Activated CD4-positive, alpha-beta T cell treated with anti-CD3 and anti-CD28 coated beads for 36 hours (primary cell): Measurements from ENCODE around the gene MORN2. TPM values are rescaled to one million over a fixed set of nuclear protein-coding genes. Genes with fewer than 3 reads are reported as not detected.

Source experiments
- ATAC-seq: fragments of 200-7000 bp; cut with Tn5 transposase; one replicate; pipeline ENCODE4 v1.10.0; 2021; ENCODE audit warnings: mild to moderate bottlenecking, moderate library complexity
- CTCF ChIA-PET: fragments of 350-600 bp; sonication (Branson Sonifier 250); formaldehyde crosslinking; loops from one replicate; lab custom pipeline; 2021; ENCODE audit warnings: antibody characterized with exemption; lab: Charles Lee
- POLR2A ChIA-PET: fragments of 350-600 bp; sonication (Branson Sonifier 250); formaldehyde crosslinking; loops from one replicate; lab custom pipeline; 2021; ENCODE audit warnings: antibody characterized with exemption, inconsistent platforms; lab: Charles Lee
- DNase-seq: peaks from one replicate; pipeline ENCODE4 v3.0.0-alpha.2; 2020
- H3K27ac Mint-ChIP-seq: one replicate; pipeline ENCODE4 v1.8.0; 2021; ENCODE audit warnings: mixed read lengths
- H3K27me3 Mint-ChIP-seq: one replicate; pipeline ENCODE4 v1.8.0; 2021; ENCODE audit warnings: mixed read lengths
- H3K36me3 Mint-ChIP-seq: one replicate; pipeline ENCODE4 v1.8.0; 2021; ENCODE audit warnings: low read depth, mixed read lengths
- H3K4me1 Mint-ChIP-seq: one replicate; pipeline ENCODE4 v1.8.0; 2021; ENCODE audit warnings: mixed read lengths
- H3K4me3 Mint-ChIP-seq: one replicate; pipeline ENCODE4 v1.8.0; 2021; ENCODE audit warnings: mild to moderate bottlenecking, moderate library complexity, mixed read lengths
- H3K9me3 Mint-ChIP-seq: one replicate; pipeline ENCODE4 v1.8.0; 2021; ENCODE audit warnings: low read depth, mixed read lengths
- intact Hi-C, 2 experiments: fragments of 100-400 bp; cut with DNase I in 1 of 2; cut with micrococcal nuclease in 1 of 2; formaldehyde crosslinking; loops; one replicate each; pipeline versions ENCODE4 v1.14.2 to v1.15.1; 2022 to 2024; cut with DNase I, micrococcal nuclease
- total RNA-seq, 2 experiments: library from RNA; stranded (reverse); gene quantifications; one replicate each; pipeline ENCODE4 v1.2.3, GENCODE V29; 2021

Gene MORN2
- total RNA-seq, 2 experiments from 2014 or later, result 6.6 to 7.9 TPM

DNA sequence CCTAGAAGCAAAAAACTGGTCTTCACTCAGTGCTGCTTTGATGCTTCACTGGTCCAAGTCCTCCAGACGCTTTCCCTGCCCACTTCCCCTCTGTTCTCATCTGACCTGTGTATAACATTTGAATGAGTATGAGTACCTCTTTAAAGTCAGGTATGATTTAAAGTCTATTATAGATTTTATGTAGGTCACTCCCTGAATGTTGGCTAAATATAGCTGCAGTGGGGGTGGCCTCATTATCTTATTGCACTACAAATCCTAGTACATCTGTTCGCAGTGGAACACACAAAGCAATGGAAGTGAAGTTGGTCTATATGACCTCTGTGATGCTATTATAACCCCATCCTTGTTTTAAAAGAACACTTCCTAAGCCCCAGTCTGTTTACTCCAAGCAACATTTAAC, 47.1 kb downstream of the MORN2 start:
- POLR2A ChIA-PET, result no interaction called here
- CTCF ChIA-PET, result interaction anchor here (0.6 kb wide), 1 partner anchor 564 kb away, joined by 3 read pairs; no protein-coding TSS in a partner anchor
- no peak overlapping the region for H3K27ac Mint-ChIP-seq
- DNase-seq (no peak), ATAC-seq (no peak)
- H3K4me3 Mint-ChIP-seq, result no peak overlapping the region
- no peaks in the 10 kb centered on the region for H3K27me3 Mint-ChIP-seq
- H3K36me3 Mint-ChIP-seq, result no peaks in the 10 kb centered on the region
- H3K4me1 Mint-ChIP-seq, result no peaks in the 10 kb centered on the region
- intact Hi-C loops, result no loop called here
- no peaks in the 10 kb centered on the region for H3K9me3 Mint-ChIP-seq

DNA sequence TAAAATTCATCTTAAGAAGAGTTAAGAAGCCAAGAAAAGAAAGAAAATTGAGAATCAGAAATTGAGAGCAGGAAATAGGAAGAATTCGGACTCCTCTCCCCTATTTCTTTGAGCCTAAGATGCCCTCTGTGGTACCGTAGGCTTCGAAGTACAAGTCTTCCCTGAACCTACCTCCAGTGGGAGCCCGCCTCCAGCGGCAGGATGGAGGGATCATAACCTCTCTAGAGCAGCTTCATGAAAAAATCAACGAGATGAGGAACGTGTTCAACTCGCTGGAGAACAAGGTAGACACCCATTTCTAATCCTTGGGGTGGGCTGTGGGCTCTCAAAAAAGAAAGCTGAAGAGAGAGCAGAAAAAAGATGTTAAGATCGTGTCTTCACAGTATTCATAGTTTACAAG, 50.2 kb downstream of the MORN2 start:
- DNase-seq, result no peak
- ChIA-PET CTCF (no interaction called here), POLR2A (no interaction called here)
- no peak for ATAC-seq
- intact Hi-C loops, result no loop called here
- Mint-ChIP-seq H3K9me3 (no peaks in the 10 kb centered on the region), H3K27ac (no peak overlapping the region), H3K4me3 (no peak overlapping the region), H3K4me1 (no peaks in the 10 kb centered on the region), H3K27me3 (no peaks in the 10 kb centered on the region), H3K36me3 (no peaks in the 10 kb centered on the region)

DNA sequence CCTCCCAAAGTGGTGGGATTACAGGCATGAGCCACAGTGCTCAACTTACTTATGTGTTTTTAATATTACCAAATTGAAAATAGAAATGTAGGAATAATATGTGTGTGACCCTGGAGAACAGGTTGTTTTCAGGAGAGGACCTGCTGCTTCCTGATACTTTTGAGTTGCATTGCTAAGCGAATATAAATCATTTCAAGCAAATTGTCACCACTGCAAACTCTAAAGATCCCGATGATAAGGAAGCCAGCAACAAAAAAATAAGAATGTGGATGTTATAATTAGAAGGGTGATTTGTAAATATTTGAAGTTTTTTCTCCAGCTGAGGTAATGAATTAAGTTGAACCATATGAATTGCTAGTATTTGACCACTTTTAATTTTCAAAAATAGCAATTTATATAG, 54.8 kb downstream of the MORN2 start:
- no peaks in the 10 kb centered on the region for H3K9me3 Mint-ChIP-seq
- H3K27me3 Mint-ChIP-seq, result peaks cover 3% of the 10 kb centered on the region
- H3K4me1 Mint-ChIP-seq, result peaks cover 1% of the 10 kb centered on the region
- ATAC-seq (no peak), DNase-seq (no peak)
- H3K36me3 Mint-ChIP-seq, result no peaks in the 10 kb centered on the region
- H3K4me3 Mint-ChIP-seq, result no peak overlapping the region
- no peak overlapping the region for H3K27ac Mint-ChIP-seq
- ChIA-PET POLR2A (no interaction called here), CTCF (interaction anchor here (1.7 kb wide), 1 partner anchor 17 kb away, joined by 4 read pairs; no protein-coding TSS in a partner anchor)
- intact Hi-C loops, result no loop called here

Other genes with a start within 250 kb of the MORN2 start
- 10 to 100 TPM; 56.0 to 57.8 TPM for gene GALM, start 209.9 kb upstream of the MORN2 start, total RNA-seq
- gene SRSF7, start 124.6 kb upstream of the MORN2 start, total RNA-seq, result 100 to 1,000 TPM; 194 to 309 TPM
- 10 to 100 TPM; 28.4 to 31.6 TPM for gene GEMIN6, start 97.8 kb upstream of the MORN2 start, total RNA-seq
- gene DHX57, start within 50 bp of the MORN2 start, total RNA-seq, result 10 to 100 TPM; 14.0 to 20.3 TPM
- gene ARHGEF33, start 13.9 kb downstream of the MORN2 start, total RNA-seq, result under 1 TPM; 0.09 to 0.39 TPM
- 10 to 100 TPM; 30.1 to 32.0 TPM for gene SOS1, start 245.1 kb downstream of the MORN2 start, total RNA-seq